Right atrium auricular region (tissue), 2 donors: Measurements from ENCODE around the gene DSE. TPM values are rescaled to one million over a fixed set of nuclear protein-coding genes. Genes with fewer than 3 reads are reported as not detected.

Source experiments
- DNase-seq: peaks from one replicate; pipeline ENCODE4 v3.0.0-alpha.2; 2019; ENCODE audit warnings: low spot score
- H3K27ac ChIP-seq, 2 donors: fragments of 200-600 bp; sonication (generic); 1 replicate in 1 of 2; 2 replicates in 1 of 2; pipeline ENCODE4 v1.5.1; 2016 to 2019
- H3K27me3 ChIP-seq, 2 donors: fragments of 200-600 bp; sonication (generic); one replicate each; pipeline versions ENCODE4 v1.5.1 to v1.6.0; 2017 to 2019
- H3K36me3 ChIP-seq: fragments of 200-600 bp; sonication (generic); one replicate; pipeline ENCODE4 v1.5.1; 2016
- H3K4me1 ChIP-seq, 2 donors: fragments of 200-600 bp; sonication (generic); one replicate each; pipeline versions ENCODE4 v1.5.1 to v1.6.0; 2017 to 2019
- H3K4me3 ChIP-seq, 2 donors: fragments of 200-600 bp; sonication (generic); 1 replicate in 1 of 2; 2 replicates in 1 of 2; pipeline ENCODE4 v1.5.1; 2017 to 2019; ENCODE audit warnings: mild to moderate bottlenecking in 1 of 2, moderate library complexity in 1 of 2
- H3K9me3 ChIP-seq, 2 donors: fragments of 200-600 bp; sonication (generic); one replicate each; pipeline ENCODE4 v1.5.1; 2019
- total RNA-seq, 2 donors: library from RNA; depleted of rRNA; stranded (reverse); fragments of >200 nt; gene quantifications; one replicate each; pipeline ENCODE4 v1.1.0, GENCODE V29; 2016
- TF ChIP-seq, protein P1 (sequence below), 2 donors: fragments of 200-600 bp; sonication (generic); IDR thresholded peaks; one replicate each; pipeline ENCODE4 v1.5.1; 2019; ENCODE audit warnings: antibody characterized with exemption in 2 of 2

The DSE gene
- total RNA-seq, 2 donors from 2014 or later, result 19.4 to 31.7 TPM

DNA sequence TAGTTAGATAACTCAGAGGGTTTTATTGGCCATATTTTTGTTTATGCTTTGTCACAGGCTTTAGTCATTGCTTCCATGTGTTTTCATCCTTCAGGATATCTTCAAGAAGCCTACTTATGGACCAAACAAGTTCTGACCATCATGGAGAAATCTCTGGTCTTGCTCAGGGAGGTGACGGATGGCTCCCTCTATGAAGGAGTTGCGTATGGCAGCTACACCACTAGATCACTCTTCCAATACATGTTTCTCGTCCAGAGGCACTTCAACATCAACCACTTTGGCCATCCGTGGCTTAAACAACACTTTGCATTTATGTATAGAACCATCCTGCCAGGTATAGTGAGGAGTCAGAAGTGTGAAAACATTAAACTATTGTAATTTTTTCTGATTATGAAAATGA, 60.1 kb downstream of the DSE start:
- Histone ChIP-seq H3K27ac (no peak overlapping the region), H3K9me3 (no peaks in the 10 kb centered on the region), H3K4me3 (no peak overlapping the region), H3K36me3 (peaks cover 29% of the 10 kb centered on the region), H3K4me1 (no peaks in the 10 kb centered on the region), H3K27me3 (no peaks in the 10 kb centered on the region)
- DNase-seq, result no peak
- TF ChIP-seq, protein P1, sequence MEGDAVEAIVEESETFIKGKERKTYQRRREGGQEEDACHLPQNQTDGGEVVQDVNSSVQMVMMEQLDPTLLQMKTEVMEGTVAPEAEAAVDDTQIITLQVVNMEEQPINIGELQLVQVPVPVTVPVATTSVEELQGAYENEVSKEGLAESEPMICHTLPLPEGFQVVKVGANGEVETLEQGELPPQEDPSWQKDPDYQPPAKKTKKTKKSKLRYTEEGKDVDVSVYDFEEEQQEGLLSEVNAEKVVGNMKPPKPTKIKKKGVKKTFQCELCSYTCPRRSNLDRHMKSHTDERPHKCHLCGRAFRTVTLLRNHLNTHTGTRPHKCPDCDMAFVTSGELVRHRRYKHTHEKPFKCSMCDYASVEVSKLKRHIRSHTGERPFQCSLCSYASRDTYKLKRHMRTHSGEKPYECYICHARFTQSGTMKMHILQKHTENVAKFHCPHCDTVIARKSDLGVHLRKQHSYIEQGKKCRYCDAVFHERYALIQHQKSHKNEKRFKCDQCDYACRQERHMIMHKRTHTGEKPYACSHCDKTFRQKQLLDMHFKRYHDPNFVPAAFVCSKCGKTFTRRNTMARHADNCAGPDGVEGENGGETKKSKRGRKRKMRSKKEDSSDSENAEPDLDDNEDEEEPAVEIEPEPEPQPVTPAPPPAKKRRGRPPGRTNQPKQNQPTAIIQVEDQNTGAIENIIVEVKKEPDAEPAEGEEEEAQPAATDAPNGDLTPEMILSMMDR (IDR thresholded peaks at IDR 0.05), result no peak

DNA sequence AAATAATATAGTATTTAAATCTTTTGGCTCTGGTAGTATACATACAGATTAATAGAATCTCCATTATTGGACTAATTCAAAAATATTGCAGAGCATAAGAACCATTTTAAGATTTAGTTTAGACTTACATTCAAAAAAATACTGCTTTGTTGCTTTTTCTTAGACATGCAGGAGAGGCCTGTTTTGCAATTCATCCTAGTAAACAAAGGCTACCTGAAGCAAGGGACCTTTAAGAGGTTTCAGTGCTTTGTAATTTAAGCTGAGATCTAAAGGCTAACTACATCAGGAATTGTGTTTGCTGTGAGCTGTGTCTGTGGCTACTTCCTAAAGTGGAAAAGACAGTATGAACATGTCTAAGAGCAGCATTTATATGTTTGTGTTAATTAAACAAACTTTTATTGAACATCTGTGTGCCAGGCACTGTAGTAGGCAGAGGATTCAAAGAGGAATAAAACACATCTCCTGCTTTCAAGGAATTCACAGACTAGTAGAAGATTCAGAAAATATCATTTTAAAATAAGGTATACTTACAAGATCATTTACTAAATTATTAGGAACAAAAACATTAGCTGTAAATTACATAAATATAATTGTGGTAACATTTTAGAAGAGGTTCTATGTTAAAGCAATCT, 61.3 kb downstream of the DSE start:
- Histone ChIP-seq H3K4me3 (no peak overlapping the region), H3K36me3 (peaks cover 31% of the 10 kb centered on the region), H3K9me3 (no peaks in the 10 kb centered on the region), H3K4me1 (no peaks in the 10 kb centered on the region), H3K27me3 (no peaks in the 10 kb centered on the region), H3K27ac (no peak overlapping the region)
- TF ChIP-seq, protein P1 (IDR thresholded peaks at IDR 0.05), result no peak
- no peak for DNase-seq

DNA sequence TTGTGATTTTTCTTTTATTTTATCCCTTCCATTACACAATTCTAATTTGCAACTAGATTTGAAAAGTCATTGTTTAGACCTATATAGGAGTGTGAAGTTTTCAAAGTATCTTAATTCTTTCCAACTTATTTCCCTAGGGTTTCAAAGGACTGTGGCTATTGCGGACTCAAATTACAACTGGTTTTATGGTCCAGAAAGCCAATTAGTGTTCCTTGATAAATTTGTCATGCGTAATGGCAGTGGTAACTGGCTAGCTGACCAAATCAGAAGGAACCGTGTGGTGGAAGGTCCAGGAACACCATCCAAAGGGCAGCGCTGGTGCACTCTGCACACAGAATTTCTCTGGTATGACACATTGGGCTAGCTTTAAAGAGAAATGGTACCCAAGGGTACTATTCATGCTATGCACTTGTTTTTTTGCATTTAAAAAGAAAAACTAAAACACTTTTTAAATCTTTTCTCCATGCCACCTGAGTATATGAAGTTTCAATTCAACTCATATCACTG, 62.5 kb downstream of the DSE start:
- no peaks in the 10 kb centered on the region for H3K9me3 ChIP-seq
- no peaks in the 10 kb centered on the region for H3K4me1 ChIP-seq
- H3K27ac ChIP-seq, result no peak overlapping the region
- TF ChIP-seq, protein P1 (IDR thresholded peaks at IDR 0.05), result no peak
- no peaks in the 10 kb centered on the region for H3K27me3 ChIP-seq
- no peak for DNase-seq
- peaks cover 20% of the 10 kb centered on the region for H3K36me3 ChIP-seq
- no peak overlapping the region for H3K4me3 ChIP-seq

DNA sequence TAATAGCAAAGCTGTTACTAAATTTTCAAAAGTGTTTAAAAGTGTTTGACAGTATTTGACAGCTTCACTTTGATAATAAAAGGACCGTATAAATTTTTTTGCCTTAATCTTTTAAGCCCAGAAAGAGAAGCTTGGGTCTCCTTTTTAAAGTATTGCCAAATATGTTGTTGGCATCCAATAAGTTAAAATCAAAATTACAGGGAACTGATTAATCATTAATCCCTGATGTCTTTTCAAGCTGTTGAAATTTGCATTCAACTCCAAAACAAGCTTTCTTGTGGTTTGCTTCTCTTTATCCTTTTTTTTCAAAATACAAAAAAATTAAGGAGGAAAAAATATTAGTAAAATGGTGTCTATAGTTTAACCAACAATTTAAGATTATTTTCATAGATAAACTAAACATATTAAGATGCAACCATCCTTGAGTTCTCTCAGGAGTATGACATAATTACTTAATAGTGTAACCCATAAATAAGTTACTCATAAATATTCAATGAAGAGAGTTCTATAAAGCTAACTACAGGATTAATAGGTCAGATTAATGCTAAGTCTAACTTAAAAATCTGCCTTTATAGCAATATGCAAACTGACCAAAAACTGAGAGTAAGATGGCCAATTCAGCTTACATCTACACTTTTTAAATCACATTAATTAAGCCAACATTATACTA, 63.4 kb downstream of the DSE start:
- TF ChIP-seq, protein P1 (IDR thresholded peaks at IDR 0.05), result no peak
- H3K9me3 ChIP-seq, result no peaks in the 10 kb centered on the region
- H3K27ac ChIP-seq, result no peak overlapping the region
- H3K4me1 ChIP-seq, result no peaks in the 10 kb centered on the region
- H3K36me3 ChIP-seq, result peaks cover 20% of the 10 kb centered on the region
- DNase-seq, result no peak
- H3K27me3 ChIP-seq, result no peaks in the 10 kb centered on the region
- H3K4me3 ChIP-seq, result no peak overlapping the region

DNA sequence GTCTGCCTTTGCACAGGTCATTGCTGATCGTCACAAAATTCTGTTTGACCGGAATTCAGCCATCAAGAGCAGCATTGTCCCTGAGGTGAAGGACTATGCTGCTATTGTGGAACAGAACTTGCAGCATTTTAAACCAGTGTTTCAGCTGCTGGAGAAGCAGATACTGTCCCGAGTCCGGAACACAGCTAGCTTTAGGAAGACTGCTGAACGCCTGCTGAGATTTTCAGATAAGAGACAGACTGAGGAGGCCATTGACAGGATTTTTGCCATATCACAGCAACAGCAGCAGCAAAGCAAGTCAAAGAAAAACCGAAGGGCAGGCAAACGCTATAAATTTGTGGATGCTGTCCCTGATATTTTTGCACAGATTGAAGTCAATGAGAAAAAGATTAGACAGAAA, 65.8 kb downstream of the DSE start:
- TF ChIP-seq, protein P1 (IDR thresholded peaks at IDR 0.05), result no peak
- Histone ChIP-seq H3K9me3 (no peaks in the 10 kb centered on the region), H3K4me1 (no peaks in the 10 kb centered on the region), H3K27ac (no peak overlapping the region), H3K36me3 (peaks cover 16% of the 10 kb centered on the region), H3K27me3 (no peaks in the 10 kb centered on the region), H3K4me3 (no peak overlapping the region)
- no peak for DNase-seq
